DMS53 treated with DMSO at 0.1 percent for 48 hours (cell line): ENCODE data around the gene MICAL2.

ENCODE experiments used
- DNase-seq: peaks from one replicate; lab custom pipeline; 2025; ENCODE audit not compliant: unreplicated experiment; lab: John Stamatoyannopoulos, UW

Gene MICAL2

DNA sequence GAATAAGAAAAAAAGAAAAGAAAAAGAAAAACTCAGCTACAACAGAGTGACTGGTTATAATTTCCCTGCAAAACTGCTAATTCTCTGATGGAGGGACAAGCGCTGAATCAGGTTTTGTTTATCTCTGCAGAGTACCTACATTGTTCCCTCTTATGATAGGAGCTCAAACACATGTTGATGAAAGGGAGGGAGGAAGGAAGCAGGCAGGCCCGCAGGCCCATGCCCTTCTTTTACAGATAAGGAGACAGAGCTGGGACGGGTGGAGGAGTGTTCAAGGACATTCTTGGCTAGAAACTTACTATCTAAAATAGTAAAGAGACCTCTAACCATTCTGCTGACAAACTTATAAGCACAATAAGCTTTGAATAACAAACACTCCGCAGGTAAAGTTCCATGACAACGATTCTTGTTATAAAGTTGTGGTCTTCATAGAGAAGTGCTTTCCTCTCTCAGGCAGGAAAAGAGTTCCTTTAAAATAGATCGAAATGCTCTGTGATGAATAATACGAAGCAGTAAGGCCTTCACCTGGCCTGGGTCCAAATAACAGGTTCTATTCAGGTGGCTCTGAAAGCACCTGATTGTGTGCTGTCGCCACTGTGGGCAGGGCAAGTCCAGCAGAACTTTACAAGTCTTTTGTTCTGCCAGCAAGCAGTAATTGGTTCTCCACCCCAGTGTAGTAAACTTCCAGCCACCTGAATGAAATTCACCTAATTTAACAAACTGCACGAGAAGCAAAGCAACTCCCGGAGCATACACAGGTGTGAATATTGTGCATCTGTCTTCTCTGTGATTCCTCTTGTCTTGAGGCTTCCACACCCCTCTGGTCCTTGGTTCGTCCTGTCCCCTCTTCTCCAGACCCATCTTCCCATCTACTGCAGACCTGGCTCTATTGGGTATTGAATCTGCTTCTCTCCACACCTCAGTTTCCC is 15.3 kb upstream of the MICAL2 start:
- DNase-seq = no peak

DNA sequence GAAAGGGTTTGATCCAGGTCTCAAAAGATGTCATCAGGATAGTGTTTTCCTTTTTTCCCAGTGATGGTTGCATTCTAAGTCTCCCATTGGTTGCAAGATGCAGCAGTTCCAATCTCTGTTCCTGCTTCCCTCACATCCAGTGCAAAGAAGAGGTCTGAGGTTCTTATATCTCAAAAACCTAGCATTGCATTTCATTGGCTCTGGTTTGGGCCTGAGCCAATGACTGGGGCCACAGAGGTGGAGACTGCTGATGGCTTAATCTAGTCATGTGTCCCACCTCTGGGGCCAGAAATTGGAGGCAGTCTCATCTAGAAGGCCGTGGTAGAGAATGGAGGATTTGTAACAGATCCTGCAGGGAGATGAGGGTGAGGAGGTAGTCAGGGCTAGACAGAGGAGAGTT is 13.2 kb upstream of the MICAL2 start:
- DNase-seq = no peak

DNA sequence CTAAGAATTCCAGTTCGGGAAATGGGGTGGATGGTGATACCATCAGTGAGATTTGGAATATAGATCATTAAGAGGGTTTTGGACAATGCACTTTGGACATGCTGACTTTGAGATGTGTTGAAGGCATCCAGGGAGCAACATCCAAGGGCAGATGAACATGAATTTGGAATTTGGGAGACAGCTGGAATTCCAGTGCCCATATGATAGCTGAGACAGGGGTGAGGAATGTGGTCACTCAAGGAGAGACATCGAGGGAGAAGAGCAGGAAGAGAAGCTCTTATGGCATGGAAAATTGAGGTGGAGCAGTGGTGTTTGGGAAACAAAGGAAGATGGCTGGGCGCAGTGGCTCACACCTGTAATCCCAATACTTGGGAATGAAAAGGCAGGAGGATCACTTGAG is 11.8 kb upstream of the MICAL2 start:
- no peak for DNase-seq

DNA sequence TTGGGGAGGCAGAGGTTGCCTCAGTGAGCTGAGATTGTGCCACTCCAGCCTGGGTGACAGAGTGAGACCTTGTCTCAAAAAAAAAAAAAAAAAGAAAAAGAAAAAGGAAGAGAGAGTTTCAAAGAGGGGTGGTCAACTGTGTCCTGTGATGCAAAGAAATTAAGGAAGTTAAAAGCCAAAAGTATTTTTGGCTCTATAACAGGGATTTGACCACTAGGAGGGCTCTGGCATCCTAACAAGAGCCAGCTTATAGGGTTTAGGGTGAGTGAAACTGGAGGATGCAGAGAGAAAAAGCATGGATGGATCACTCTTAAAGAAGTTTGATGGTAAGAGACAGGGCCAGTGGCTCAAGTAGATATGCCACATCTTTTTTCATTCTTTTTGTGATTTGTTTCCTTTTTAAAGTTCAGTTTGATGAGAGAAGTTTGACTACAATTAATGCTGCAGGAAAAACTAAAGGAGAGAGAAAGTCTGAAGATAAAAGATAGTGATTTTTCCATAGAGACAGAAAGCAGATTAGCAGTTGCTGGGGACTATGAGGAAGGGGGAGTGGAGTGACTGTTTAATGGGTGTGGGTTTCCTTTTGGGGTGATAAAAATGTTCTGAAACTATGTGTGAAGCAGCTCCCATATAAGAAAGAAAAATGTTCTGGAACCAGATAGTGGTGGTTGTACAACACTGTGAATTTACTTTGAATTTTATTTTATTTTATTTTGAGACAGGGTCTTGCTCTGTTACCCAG is 11.1 kb upstream of the MICAL2 start:
- DNase-seq = no peak

DNA sequence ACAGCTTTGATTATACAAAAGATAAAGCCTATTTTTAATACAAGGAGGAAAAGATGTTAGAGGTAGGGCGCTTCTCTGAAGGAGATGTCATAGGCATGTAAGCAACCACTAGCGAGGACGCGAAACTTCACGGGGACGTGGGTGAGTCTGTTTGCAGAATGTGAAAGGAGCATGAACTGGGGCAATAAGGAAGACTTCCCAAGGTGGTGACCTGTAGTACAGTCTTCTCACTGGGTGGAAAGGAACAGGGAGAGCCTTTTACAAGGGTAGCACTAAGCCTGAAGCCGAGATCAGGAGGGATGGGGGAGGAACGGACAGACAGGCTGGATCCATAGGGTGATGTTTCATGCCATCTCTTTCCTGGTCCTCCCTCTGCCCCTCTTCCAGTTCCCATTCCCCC is 10.0 kb upstream of the MICAL2 start:
- no peak for DNase-seq

DNA sequence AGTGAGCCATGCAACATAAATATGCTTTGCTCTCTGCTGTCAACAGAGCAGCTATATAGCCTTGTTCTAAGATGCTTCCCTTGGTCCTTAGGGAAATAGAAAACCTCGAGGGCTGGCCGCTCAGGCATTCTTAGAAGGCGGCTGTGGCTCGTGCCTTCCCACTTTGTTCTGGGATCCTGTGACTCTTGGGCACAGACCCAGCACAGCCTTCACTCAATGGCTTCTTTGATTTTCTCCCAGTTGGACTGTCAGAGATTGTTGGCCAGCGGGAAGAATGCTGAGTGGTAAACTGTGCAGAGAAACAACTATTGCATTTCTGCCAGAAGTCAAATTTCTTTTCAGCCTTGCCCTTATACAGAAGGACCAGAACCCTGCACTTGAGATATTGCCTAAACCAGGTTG is 9.5 kb upstream of the MICAL2 start:
- DNase-seq = no peak

DNA sequence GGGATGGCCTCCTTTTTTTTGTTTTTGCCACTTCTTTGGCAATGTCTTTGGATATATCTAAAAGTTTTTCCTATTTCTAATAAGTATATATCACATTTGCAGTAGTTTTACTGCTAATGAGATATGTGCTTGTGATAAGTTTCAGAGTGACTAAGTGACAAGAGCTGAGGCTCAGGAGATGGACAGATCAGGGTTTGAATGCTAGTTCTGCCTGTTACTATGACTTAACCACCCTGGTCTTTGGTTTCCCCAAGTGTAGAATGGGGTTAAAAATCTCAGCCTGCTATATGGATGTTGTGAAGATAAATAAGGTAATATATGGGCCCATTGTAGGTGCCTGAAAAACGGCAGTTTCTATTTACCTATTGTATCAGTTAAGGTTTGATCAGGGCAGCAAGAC is 9.1 kb upstream of the MICAL2 start:
- DNase-seq = no peak

DNA sequence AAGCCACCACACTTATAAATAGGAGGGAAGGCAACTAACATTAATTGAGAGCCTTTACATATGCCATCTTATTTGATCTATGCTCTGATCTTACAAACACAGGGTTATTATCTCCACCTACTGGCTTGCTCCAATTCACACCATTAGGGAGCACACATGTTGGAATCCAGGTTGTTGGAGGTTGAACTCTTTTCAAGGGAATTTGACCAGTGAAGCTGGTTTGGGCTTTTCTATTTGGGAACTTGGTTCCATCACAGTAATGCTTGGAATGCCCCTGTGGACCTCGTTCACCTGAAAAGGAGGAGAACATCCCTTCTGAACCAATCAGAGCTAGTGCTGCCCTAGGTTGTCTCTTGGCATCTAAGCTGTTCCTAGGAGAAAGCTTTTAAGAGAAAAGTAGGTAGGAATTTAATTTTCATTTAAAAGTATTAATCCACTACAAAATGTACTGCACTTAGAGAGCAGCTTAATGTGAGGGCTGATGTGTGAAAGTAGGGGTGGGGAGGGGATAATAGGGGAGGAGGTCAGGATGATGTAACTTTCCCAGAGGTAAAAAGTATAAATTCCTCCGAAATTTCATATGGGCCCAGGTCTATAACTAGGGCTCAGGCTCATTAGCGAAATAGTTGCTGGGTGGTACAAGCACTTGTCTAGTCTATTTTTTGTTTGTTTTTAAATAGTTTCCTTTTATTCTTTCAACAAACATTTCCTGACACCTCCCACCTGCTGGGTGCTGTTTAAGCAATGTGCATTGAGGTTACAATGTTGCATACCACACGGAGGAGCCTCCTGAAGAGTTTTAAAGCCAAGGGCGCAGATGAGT is 7.6 kb upstream of the MICAL2 start:
- DNase-seq = no peak

DNA sequence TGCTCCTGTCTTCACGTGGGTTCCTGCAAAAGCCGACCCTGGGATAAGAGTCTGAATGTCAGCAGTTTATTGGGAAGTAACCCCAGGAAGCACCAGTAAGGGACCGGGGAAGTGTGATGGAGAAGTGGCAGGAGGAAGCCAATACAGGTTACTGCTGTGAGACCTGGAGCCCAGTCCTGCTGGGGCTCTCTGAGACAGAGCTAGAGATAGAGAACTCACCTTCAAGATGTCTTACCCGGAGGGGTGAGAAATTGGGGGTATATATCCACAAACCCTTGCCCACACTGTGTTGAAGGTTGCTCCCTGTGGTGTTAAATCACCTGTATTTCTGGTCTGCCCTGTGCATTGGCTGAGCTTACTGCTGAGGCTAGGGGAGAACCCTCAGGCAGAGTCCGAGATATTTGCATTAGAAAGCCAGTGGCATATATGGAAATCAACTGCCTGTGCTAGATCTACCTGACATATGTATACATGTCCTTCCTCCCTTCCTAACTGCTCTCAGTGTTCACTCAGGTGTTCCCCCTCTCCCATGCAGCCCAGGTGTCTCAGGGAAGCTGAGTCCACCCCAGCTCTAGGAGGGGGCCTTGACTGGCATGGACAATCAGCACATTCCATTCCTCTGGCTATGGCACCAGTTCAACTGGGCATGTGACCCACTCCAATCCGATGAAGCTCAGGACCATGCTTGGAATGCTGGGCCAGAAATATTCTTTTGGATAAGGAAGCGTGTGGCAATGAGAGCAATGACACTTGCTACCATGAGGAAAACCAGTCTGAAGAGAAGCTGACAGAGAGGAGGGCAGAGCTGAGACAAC is 6.8 kb upstream of the MICAL2 start:
- no peak for DNase-seq

DNA sequence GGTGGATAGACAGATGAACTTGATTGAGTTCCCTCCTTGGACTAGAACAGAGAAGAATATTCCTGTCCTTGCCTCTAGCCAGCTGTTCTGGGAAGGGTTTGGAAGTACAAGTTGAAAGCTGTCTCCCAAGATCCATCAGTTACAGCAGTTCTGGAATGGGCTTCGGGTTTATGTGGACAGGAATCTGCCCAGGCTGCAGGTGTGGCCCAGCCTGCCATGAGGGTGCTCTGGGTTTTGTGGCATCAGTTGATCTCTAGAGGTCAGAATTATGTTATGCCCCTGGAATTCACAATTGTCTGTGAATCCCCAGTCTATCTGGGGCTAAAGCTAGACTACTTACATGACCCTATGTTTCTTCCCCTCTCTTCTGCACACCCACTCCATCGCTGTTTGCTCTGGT is 4.9 kb upstream of the MICAL2 start:
- DNase-seq = no peak

DNA sequence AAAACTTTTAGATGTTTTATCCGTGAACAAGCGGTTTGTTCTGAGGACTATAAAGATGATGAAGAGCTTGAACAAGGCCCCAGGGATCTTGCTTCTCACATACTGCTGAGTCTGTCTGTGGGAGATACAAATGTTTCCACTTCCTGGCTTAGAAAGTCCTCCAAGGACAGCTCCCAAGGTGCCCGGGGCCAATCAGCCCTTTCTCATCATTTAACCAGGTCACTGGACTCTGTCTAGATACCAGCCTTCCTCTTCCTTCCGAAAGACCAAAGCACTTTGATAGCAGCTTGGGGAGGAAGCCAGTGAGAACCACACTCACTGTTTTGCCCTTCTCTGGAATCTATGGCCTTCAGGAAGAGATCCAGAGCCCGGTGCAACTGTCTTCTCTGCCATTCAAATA is 4.3 kb upstream of the MICAL2 start:
- no peak for DNase-seq

DNA sequence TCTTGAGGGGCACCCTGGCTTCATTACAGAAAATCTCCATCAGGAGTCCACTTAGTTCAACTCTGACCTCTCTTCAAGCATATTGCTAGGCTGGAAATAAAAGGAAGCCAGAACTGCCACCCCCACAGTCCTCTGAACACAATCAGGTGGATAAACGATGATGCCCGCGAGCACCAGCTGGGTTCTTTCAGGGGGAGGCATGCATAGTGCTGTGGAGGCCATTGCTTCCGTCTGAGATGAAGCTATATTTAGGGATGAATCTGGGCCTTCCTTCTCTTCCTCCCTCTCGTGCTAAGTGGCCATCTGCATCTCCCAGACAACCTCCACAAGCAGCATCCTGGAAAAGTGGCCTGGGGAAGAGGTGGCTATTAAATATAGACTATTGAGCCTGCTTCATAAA is 3.9 kb upstream of the MICAL2 start:
- no peak for DNase-seq

DNA sequence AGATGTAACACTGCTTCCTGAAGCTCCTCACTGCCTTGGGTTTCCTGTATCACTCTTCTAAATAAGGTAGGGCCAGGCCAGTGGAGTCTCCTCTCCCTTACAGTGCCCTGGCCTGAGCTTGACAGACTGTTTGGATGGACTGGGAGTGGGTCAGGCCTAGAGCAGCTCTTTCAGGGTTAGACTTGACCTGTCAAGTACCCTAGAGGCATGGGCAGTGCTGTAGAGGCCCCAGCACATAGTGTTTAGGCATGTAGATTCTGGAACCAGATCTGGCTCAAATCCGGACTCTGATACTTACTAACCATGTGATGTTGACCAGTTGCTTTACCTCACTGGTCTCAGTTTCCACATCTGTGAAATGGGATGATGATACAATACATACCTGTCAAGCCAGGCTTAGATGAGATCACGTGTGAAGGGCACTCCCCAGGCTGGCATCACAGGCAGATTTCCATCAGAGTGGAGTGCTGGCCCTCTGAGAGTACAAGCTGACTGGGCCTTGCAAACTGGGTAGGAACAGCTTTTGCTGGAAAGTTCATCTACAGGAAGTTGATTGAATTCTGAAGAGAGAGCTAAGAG is 1.4 kb upstream of the MICAL2 start:
- DNase-seq = no peak

DNA sequence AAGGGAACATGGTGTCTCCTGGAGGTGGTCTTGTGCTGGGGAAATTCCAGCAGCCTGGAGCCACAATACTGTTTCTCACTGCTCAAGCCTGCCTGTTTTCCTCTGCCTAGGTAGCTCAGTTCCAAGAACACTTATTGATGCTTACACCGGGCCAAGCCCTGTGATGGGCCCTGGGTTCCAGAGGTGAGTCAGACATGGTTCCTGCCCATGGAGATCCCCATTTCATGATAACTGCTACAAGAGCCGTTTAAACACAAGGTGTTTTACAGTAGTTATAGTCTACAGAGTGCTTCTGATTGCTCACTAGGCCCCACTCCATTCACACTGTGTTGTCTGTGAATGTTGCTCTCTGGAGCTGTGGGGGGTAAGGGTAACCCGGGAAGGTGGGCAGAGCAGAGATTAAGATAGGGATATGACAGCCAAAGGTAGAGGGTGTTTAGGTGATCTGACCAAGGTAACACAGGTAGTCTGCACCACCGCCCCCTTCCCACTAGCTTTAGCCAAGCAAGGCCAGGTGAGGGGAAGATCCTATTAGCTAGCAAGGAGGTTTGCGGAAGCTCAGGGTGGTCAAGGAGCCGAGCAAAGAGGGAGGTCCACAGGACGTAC is 696 bp upstream of the MICAL2 start:
- no peak for DNase-seq

DNA sequence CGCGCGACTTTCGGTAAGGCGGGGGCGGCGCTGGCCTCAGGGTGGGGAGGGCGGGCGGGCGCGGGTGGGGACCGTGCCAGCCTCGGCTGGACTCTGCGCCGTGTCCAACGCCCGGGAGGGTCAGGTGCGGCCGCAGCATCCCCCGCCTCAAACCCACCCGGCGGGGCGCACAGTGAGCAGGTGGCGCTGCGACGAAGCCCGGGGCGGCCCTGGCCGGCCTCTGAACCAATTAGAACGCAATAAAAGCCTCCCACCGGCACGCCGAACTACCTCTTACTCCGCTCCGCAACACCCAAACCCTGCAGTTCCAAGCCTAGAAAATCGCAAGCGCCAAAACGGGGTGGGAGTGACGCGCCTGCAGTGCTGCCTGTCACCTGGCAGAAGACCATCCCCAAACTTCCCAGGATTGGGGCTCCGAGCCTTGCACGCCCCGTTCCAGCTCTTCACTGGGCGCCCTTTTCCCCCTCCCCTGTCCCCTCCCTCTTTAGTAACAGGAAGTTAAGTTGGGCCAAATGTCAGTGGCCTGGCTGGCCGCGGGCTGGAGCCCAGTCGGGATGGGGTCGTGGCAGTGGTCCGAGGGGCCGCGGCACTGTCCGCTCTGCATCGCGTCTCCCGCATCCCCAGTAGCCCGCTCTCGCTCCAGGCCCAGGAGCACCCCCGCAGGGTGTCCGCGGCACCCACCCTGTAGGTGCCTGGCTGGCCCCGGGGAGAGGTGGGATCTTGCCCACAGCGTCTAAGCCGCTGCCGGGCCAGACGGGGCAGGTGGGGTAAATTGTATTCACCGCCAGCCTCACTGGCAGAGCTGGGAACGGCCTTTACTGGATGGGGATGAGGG is 541 bp downstream of the MICAL2 start:
- DNase-seq = peak; percentile 18

DNA sequence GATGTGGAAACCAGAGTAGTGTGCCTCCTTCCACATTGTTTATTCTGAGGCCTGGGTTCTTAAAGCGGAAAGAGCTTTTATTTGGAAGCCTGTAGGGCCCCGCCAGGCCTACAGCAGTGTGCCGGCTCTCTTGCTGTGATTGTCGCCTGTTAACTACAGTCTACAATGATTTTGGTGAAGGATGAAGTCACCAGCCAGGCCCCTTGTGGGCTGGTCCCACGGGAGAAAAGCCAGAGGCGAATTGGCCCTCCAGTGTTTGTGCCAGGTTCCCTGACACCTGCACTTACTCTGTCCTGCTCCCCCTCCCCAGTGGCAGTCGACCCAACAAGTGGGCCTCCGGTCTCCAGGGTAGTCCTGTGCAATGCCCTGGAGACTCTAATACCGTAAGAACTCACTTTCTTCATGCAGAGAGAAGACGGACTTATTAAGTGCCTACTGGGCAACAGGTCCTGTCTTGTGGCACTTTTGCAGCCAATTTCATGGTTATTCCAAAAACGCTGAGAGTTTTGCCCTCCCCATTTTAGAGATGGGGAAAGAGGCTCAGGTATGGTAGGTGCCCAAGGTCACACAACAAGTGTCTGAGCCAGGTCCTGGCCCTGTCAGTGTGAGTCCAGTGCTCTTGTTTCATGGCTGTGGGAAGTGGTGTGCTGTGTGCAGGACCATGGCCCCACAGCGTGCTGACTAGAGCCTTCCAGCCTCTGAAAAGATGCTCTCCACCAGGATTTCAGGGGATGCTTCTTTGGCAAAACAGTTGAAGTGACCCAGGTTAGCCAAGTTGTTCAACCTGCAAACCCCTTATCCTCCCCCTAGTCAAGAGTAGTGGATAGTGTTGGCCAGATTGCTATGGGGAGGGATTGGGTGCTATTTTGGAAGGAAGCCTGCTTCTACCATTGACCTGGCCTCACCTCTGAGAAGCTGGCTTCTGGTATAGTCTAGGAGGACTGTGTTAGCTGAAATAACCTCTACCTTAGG is 1.4 kb downstream of the MICAL2 start:
- no peak for DNase-seq

DNA sequence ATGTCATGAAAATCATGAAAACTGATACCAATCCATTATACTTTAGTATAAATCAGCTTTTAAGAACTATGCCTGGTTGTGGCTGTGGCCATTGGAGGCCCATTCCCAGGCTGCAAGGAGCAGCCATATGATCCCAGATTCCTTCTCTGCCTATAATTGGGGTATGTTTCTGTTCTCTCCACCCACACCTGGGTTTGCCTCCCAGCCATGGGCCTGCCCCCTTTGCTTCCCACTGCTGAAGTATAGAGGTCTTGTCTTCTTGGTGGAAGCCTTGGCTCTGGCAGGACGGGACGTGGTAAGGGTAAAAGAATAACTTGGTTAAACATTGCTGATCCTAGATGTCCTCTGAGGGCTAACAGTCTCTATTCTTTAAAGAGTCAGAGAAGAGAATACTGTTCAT is 2.4 kb downstream of the MICAL2 start:
- DNase-seq = no peak

DNA sequence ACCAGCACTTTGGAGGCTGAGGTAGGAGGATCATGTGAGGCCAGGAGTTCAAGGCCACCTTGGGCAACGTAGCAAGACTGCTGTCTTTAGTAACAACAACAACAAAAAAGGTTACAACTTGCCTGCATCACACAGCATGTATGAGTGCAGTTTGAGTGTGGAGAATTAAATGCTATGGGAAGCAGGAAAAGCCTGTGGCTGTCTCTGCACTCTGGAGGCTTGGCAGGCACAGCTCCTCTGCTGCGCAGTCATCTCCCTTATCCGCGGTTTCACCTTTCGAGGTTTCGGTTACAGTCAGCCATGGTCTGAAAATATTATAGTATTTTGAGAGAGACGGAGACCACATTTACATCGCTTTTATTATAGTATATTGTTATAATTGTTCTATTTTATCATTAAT is 2.9 kb downstream of the MICAL2 start:
- DNase-seq = no peak
